K562 (cell line): ENCODE data around the gene TRAF5.

Source experiments
- MYC ChIP-seq, 2 experiments: fragments of 250-450 bp in 1 of 2; sonication (Bioruptor Pico) in 1 of 2; IDR thresholded peaks; 2 replicates each; pipeline versions ENCODE4 v1.5.1 to v1.6.1; 2012 to 2021; ENCODE audit warnings: low read depth in 2 of 2, borderline replicate concordance in 1 of 2, improper control_type of control experiment in 1 of 2, low read length in 1 of 2, mild to moderate bottlenecking in 1 of 2, moderate library complexity in 1 of 2
- RAD21 ChIP-seq, 2 experiments: fragments of 250-450 bp in 1 of 2; fragments of 450-650 bp in 1 of 2; sonication (Bioruptor Pico) in 1 of 2; formaldehyde crosslinking in 1 of 2; IDR thresholded peaks in 1 of 2; conservative IDR thresholded peaks in 1 of 2; 2 replicates each; pipeline versions ENCODE4 v1.4.0 to v1.8.0; 2020 to 2022; ENCODE audit warnings: mild to moderate bottlenecking in 2 of 2, moderate library complexity in 1 of 2
- TF ChIP-seq, protein P1 (sequence below): sonication (generic); formaldehyde crosslinking; IDR thresholded peaks from 2 replicates; pipeline ENCODE4 v1.9.0; 2022; ENCODE audit warnings: mild to moderate bottlenecking, missing genetic modification reagents
- TF ChIP-seq, protein P2 (sequence below): sonication (generic); formaldehyde crosslinking; IDR thresholded peaks from 2 replicates; pipeline ENCODE4 v1.8.0; 2022; ENCODE audit warnings: mild to moderate bottlenecking, low read depth, missing genetic modification reagents
- TF ChIP-seq, protein P3 (sequence below): IDR thresholded peaks from 2 replicates; pipeline ENCODE4 v1.6.1; 2012; ENCODE audit warnings: low read depth, low read length, improper control_type of control experiment, borderline replicate concordance
- TF ChIP-seq, protein P4 (sequence below): conservative IDR thresholded peaks from 2 replicates; pipeline ENCODE4 v1.6.1; 2011; ENCODE audit warnings: low read depth, mild to moderate bottlenecking, low read length; ENCODE audit not compliant: control insufficient read depth
- TF ChIP-seq, protein P5 (sequence below), 3 experiments: IDR thresholded peaks in 2 of 3; conservative IDR thresholded peaks in 1 of 3; 2 replicates each; pipeline ENCODE4 v1.5.1; 2011 to 2012; ENCODE audit warnings: low read length in 3 of 3, mild to moderate bottlenecking in 3 of 3, control low read depth in 2 of 3, improper control_type of control experiment in 1 of 3, inconsistent platforms in 1 of 3, low read depth in 1 of 3, mixed read lengths in 1 of 3, moderate library complexity in 1 of 3; ENCODE audit not compliant: insufficient read depth in 2 of 3

DNA sequence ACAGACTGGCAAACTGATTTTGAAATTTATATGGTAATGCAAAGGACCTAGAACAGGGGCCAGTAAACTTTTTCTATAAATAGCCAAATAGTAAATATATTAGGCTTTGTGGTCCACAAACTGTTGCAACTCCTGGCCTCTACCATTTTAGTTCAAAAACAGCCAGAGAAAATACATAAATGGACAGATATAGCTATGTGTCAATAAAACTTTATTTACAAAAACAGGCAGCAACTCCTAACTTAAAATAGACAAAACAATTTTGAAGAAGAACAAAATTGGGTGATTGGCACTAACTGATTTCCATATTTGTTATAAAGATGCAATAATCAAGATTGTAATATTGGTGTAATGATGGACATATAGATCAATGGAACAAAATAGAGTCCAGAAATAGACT lies 6.7 kb upstream of the TRAF5 start:
- TF ChIP-seq, protein P1, sequence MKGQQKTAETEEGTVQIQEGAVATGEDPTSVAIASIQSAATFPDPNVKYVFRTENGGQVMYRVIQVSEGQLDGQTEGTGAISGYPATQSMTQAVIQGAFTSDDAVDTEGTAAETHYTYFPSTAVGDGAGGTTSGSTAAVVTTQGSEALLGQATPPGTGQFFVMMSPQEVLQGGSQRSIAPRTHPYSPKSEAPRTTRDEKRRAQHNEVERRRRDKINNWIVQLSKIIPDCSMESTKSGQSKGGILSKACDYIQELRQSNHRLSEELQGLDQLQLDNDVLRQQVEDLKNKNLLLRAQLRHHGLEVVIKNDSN (CRISPR knock-in tag) = no peak
- TF ChIP-seq, protein P2, sequence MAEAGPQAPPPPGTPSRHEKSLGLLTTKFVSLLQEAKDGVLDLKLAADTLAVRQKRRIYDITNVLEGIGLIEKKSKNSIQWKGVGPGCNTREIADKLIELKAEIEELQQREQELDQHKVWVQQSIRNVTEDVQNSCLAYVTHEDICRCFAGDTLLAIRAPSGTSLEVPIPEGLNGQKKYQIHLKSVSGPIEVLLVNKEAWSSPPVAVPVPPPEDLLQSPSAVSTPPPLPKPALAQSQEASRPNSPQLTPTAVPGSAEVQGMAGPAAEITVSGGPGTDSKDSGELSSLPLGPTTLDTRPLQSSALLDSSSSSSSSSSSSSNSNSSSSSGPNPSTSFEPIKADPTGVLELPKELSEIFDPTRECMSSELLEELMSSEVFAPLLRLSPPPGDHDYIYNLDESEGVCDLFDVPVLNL (CRISPR knock-in tag) = no peak
- TF ChIP-seq RAD21 (CRISPR knock-in tag; conservative IDR thresholded peaks at IDR 0.05 in 1 of 2, IDR thresholded peaks at IDR 0.05 in 1 of 2) (no peak), MYC (IDR thresholded peaks at IDR 0.05; ENCODE audit: low read depth, low read length) (no peak), MYC (CRISPR knock-in tag; IDR thresholded peaks at IDR 0.05; ENCODE audit: borderline replicate concordance, low read depth) (no peak)
- TF ChIP-seq, protein P3, sequence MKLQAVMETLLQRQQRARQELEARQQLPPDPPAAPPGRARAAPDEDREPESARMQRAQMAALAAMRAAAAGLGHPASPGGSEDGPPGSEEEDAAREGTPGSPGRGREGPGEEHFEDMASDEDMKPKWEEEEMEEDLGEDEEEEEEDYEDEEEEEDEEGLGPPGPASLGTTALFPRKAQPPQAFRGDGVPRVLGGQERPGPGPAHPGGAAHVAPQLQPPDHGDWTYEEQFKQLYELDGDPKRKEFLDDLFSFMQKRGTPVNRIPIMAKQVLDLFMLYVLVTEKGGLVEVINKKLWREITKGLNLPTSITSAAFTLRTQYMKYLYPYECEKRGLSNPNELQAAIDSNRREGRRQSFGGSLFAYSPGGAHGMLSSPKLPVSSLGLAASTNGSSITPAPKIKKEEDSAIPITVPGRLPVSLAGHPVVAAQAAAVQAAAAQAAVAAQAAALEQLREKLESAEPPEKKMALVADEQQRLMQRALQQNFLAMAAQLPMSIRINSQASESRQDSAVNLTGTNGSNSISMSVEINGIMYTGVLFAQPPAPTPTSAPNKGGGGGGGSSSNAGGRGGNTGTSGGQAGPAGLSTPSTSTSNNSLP = no peak
- TF ChIP-seq, protein P4, sequence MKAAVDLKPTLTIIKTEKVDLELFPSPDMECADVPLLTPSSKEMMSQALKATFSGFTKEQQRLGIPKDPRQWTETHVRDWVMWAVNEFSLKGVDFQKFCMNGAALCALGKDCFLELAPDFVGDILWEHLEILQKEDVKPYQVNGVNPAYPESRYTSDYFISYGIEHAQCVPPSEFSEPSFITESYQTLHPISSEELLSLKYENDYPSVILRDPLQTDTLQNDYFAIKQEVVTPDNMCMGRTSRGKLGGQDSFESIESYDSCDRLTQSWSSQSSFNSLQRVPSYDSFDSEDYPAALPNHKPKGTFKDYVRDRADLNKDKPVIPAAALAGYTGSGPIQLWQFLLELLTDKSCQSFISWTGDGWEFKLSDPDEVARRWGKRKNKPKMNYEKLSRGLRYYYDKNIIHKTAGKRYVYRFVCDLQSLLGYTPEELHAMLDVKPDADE = no peak
- TF ChIP-seq, protein P5, sequence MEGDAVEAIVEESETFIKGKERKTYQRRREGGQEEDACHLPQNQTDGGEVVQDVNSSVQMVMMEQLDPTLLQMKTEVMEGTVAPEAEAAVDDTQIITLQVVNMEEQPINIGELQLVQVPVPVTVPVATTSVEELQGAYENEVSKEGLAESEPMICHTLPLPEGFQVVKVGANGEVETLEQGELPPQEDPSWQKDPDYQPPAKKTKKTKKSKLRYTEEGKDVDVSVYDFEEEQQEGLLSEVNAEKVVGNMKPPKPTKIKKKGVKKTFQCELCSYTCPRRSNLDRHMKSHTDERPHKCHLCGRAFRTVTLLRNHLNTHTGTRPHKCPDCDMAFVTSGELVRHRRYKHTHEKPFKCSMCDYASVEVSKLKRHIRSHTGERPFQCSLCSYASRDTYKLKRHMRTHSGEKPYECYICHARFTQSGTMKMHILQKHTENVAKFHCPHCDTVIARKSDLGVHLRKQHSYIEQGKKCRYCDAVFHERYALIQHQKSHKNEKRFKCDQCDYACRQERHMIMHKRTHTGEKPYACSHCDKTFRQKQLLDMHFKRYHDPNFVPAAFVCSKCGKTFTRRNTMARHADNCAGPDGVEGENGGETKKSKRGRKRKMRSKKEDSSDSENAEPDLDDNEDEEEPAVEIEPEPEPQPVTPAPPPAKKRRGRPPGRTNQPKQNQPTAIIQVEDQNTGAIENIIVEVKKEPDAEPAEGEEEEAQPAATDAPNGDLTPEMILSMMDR (IDR thresholded peaks at IDR 0.05 in 2 of 3, conservative IDR thresholded peaks at IDR 0.05 in 1 of 3; ENCODE audit: insufficient read depth in 2 of 3, low read depth in 1 of 3, low read length in 3 of 3) = no peak
